Mammary epithelial cell (primary cell): ENCODE results near the gene WFDC5.

ENCODE experiments used
- CTCF ChIP-seq, 2 donors: IDR thresholded peaks in 1 of 2; conservative IDR thresholded peaks in 1 of 2; 2 replicates each; pipeline ENCODE4 v1.5.1; 2011 to 2012; ENCODE audit warnings: inconsistent platforms in 2 of 2, low read length in 2 of 2, mild to moderate bottlenecking in 2 of 2, control low read depth in 1 of 2, low read depth in 1 of 2; ENCODE audit not compliant: insufficient read depth in 1 of 2; ENCODE audit errors: extremely low read depth in 1 of 2
- EZH2 ChIP-seq: IDR thresholded peaks from 2 replicates; pipeline ENCODE4 v1.6.1; 2012; ENCODE audit warnings: low read length, inconsistent platforms, borderline replicate concordance

GRCh38 chr20:45060294-45060693 lies 54.7 kb downstream of the WFDC5 start:
- TF ChIP-seq CTCF (conservative IDR thresholded peaks at IDR 0.05 in 1 of 2, IDR thresholded peaks at IDR 0.05 in 1 of 2; ENCODE audit: extremely low read depth in 1 of 2, insufficient read depth in 1 of 2, low read depth in 1 of 2, low read length in 2 of 2): no peak
- no peak for TF ChIP-seq EZH2
